Right renal pelvis (tissue), 4 donors: ENCODE data around the gene UBE2E1. TPM values are rescaled to one million over a fixed set of nuclear protein-coding genes. Genes with fewer than 3 reads are reported as not detected.
"Not testable (repeated sequence)": the region's sequence is repeated elsewhere in the genome, so short reads cannot be mapped to it uniquely, and the experiment has no call there.

ENCODE experiments used
- DNase-seq, 4 donors: peaks; one replicate each; pipeline ENCODE4 v3.0.0-alpha.2; 2013; ENCODE audit warnings: low read depth in 4 of 4, low spot score in 3 of 4, missing footprints in 1 of 4
- polyA plus RNA-seq, 4 donors: library from polyadenylated mRNA; unstranded; fragments of 120-200 nt; gene quantifications; one replicate each; pipeline ENCODE4 v1.2.1, GENCODE V29; 2013; ENCODE audit not compliant: insufficient read length in 4 of 4

The UBE2E1 gene
- polyA plus RNA-seq, 4 donors = 144 to 181 (median 164) TPM

DNA sequence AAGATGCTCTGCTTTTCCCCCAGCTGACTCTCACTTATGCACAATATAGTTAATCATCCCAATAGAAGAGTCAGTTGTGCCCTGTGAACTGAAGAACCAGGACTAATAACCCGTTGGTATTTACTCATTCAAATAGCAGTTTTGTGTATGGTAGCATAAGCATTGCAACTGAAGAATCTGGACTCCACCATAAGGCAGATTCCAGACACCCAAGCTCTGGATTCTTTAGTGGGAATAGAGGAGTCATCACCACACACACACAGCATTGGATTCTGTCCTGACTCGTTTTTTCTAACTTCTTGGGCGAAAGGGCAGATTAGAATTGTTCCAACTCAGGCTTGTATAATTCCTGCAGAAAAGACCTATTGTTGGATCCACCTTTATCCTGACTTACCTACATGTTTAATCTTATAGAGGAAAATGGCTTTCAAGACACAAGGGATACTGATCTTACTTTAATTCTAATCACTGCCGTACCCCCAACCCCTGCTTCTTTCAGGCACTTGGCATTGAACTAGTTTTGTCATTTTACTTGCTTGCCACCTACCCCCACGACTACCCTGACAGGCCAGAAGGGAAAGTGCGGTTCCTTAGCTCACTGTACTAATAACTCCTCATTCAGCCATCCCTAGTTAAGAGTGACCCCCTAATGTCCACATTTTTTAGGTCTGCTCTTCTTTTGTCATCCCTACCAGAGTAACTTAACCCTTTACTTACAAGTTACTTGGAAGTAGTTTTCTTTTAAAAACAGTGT, 68.8 kb downstream of the UBE2E1 start:
- DNase-seq = no peak

DNA sequence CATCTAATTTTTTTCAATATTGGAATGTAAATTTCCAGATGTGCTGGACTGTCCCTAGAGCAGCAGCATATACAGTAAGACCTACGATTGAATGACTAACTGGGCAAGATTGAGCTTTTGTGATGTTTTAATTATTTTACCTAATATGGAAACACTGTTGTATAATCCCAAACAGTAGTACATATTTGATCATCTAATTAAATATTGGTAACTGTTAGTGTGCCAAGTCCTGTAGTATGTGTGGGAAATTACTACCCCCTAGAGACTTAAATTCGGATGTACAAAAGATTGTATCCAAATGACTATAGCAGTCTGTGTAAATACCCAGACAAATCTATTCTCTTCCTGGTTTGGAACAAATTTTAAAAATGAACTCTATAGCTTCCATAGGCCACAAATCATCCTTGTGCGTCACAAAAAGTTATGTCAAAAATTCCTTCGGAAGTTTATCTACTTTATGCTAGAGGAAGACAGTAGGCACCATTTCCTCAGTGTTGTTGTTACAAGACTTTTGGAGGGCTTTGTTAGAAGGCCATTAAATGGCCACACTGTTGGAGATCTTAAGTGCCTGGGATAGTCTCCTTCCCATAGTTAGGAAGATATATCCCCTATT, 69.5 kb downstream of the UBE2E1 start:
- DNase-seq = no peak

DNA sequence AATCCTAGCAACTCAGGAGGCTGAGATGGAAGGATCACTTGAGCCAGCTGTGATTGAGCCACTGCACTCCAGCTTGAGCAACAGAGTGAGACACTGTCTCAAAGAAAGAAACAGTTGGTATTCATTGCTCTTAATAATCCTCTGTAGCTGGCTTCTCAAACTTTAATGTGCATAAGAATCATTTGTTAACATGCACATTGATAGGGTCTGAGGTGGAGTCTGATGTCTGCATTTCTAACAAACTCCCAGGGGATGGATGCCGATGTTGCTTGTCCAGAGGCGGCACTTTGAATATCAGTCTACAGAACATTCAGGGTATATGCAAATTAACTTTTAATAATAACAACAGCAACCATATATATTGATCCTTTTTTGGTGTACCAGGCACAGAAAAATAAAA, 71.2 kb downstream of the UBE2E1 start:
- no peak for DNase-seq

DNA sequence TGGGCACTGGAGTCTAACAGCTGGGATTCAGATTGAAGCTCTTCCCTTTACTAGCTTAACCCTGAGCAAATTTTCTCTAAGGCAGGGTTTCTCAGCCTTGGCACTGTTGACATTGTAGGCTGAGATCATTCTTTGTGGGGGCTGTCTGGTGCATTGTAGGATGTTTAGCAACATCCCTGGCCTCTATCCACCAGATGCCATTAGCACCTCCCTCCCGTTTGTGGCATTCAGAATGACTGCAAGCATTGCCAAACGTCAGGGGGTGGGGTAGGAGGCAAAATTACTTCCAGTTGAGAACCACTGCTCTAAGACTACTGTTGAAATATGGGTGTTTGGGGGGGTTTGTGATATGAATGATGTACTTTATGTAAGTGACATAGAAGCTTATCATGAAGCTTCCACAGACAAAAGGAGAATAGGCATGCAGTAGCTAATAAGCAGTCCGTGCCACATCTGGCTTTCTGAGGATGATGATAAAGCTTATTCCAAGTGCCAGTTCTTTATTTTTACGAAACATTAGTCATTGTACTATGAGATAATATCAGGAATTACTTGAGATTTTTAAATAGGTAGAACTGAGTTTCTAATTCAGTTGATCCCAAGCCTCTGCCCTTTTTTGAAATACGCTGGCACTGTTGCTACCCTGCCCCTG, 71.7 kb downstream of the UBE2E1 start:
- no peak for DNase-seq

DNA sequence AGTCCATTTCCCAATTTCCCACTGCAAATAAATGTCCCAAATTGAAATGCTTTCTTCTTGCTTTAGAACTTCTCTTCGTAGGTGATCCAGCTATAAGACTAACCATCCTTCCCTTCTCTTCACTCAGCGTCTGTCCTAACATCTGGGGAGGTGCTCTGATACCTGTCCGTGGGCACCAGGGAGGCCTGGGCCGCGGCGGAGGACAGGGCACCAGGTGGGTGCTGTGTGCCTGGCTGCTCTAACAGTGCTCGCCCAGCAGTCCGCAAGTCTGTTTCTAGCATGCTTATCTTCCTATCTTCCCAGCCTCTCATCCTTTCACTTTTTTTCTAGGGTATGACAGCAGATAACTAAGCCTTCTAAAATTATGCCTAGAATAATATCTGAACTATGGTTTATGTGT, 73.7 kb downstream of the UBE2E1 start:
- no peak for DNase-seq

DNA sequence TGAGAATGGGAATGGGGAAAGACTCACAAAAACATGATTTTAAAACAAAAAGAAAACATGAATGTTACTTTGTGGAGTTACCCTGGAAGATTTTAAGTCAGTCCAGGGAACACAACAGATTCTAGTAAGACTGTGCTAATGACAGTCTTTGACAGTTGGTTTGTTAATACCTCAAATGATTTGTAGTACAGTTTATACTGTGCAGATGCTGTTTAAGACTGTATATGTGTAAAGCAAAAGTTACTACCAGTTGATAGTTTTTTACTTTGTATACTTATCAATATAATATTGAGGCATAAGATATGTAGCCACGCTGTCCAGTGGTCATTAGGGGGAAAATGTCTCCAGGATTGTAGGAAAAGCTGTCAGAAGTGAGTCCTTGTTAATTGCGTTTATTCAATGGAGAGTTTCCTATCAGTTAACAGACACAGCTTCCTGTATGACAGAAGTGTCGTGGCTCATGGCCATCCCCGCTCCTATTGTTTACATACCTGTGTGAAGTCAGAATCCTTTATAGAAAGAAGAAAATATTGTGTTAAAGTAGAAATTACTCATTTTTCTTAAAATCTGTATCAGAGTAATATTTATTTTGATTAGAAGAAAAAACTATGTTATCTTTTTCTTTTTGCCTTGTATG, 75.1 kb downstream of the UBE2E1 start:
- DNase-seq = no peak

DNA sequence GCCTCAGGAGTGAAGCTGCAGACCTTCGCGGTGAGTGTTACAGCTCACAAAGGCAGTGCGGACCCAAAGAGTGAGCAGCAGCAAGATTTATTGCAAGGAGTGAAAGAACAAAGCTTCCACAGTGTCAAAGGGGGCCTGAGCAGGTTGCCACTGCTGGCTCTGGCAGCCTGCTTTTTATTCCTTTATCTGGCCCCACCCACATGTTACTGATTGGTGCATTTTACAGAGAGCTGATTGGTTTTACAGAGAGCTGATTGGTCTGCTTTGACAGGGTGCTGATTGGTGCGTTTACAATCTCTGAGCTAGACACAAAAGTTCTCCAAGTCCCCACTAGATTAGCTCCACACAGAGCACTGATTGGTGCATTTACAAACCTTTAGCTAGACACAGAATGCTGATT, 76.2 kb downstream of the UBE2E1 start:
- not testable (repeated sequence) for DNase-seq

DNA sequence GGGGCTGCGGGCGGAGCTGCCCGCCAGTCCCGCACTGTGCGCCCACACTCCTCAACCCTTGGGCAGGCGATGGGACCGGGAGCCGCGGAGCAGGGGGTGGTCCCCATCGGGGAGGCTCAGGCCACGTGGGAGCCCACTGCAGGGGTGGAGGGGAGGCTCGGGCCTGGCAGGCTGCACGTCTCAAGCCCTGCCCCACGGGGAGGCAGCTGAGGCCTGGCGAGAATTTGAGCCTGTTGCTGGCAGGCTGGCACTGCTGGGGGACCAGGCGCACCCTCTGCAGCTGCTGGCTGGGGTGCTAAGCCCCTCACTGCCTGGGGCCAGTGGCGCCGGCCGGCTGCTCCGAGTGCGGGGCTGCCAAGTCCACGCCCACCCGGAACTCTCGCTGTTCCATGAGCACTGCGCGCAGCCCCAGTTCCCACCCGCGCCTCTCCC, 76.7 kb downstream of the UBE2E1 start:
- DNase-seq = no peak

DNA sequence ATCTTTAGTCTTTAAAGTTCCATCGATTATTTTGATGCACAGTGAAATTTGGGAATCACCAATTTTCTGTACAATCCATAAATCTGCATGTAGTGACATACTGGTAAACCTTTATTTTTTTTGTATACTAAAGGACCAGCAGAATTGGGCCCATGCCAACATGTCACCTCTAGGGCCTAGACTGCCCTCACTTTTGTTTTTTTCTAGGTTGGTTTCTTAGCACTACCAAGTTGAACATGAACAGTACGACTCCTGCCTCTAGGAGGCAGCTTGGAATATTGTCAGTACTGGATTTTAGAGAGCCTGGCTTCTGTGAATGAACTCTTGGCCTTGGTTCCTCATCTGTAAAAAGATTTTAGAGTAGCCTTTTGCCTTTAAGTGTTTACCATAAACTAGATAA, 78.7 kb downstream of the UBE2E1 start:
- DNase-seq = no peak

DNA sequence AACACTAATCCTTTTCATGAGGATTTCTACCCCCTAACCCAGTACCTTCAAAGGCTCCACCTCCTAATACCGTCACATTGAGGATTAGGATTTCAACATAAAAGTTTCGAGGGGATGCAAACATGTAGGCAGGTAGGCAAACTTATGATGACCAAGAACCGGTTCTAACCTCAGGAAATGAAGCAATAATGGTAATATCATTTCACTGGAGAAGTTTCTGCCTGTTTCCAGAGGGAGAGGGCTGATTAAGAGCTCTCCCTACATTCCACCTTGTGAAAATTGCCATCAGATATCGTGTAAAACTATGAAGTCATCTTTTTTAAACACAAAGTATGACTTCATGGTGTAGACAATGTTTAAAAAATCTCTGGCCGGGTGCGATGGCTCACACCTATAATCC, 79.5 kb downstream of the UBE2E1 start:
- DNase-seq = no peak

DNA sequence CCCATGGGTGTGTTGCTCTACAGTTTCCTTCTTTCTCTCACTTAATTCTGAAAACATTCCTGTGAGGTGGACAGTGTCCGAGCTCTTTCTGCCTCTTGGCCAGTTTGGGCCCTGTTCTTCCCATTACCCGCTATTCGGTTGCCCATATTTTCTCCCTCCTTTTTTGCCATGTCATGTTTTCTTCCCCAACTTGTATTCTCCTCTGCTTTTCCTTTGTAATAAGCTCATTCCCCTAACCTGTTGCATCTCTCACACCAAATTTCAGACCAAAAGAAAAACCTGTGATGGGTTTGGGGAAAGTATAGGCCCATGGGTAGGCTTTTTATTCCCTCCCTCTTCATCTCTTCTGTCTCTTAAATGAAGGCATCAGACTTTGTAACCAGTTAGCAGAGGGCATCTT, 80.6 kb downstream of the UBE2E1 start:
- DNase-seq = no peak

DNA sequence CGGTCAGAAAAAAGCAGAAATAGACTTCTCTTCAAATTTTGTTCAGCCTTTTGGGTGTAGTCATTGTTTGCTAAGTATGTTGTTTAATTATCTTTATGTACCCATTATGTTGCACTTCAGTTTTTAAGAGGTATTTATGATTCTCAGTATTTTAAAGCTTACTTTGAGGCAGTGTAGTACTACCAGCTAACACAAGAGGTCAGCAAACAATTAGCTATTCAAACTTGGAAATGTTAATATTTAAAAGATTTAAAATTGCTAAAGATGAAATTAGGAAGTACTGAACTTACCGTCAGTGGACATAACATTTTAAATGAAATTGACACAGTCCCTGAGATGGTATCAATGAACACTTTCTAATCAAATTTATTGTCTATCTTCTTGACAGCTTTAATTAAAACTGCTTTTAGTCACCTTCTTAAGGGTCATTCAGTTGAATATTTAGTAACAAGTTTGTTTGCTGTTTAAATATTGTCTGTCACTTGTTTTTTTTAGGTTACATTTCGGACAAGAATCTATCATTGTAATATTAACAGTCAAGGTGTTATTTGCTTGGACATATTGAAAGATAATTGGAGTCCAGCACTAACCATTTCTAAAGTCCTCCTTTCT, 83.0 kb downstream of the UBE2E1 start:
- DNase-seq = no peak

DNA sequence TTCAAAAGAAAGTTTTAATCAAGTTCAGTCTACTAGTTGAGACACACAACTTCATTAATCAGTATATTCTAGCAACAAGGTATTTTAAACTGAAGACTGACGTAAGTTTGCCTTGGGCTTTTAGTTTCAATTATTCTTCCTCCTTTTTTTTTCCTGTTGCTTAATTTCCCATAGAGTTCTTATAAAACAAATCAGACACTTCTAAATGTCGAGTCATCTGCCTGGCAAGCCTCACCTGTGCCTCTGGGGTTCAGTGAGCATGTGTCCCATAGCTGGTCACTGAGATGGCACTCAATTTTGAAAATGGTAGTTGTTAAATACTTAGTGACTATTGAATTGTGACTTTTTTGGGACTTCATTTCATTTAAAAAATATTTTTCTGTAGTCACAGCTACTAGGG, 83.6 kb downstream of the UBE2E1 start:
- no peak for DNase-seq

DNA sequence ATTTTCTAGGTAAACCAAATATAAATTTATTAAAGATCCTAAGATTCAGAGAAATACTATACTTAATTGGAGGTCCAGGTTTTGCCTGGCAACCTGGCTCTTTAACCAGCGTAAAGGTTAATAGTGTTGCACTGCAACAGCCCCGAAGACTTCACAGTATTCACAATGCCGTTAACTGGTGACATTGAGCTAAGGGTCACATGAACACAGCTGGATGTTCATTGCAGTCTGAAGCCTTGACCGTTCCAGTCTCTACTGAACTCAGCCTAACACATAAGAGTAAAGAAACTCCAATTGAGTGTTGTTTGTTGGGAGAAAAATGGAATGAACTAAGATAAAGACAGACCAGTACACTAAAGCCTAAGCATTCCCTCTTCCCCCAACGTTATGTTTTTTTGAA, 84.2 kb downstream of the UBE2E1 start:
- no peak for DNase-seq

DNA sequence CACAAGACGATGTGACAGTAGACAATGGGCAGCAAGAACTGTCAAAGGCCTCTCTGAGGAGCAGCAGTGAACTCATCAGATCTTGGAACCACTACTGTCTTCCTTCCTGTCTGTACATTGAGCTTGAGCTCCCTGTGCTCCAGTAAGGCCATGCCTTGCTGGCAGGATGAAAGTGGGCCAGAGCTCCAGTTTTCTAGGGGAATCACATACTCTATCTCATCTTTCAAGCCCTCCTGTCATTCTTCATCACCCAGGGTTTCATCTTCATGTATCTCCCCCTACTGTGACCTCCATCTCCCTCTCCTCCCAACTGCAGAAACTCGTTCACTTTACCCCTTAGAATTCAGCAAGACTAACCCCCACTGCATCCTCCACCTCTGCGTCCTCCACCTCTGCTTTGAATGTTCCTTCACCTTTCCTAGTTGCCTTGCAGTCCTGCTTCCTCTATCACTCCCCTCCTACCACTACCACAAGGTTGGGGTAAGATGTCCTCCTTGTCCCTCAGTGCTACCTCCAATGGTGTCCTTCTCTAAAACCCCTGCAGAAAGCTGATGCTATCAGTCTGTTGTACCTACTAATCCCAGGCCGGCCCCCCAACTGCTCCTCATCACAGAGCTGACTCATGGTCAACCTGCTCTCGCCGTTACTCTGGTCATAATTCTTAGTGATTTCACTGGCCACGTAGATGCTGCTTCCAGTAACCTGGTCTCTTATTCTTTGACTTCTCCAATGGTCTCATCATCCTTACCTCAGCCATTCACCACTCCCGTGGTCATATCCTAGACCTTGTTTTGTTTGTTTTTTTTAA, 88.7 kb downstream of the UBE2E1 start:
- DNase-seq = no peak

DNA sequence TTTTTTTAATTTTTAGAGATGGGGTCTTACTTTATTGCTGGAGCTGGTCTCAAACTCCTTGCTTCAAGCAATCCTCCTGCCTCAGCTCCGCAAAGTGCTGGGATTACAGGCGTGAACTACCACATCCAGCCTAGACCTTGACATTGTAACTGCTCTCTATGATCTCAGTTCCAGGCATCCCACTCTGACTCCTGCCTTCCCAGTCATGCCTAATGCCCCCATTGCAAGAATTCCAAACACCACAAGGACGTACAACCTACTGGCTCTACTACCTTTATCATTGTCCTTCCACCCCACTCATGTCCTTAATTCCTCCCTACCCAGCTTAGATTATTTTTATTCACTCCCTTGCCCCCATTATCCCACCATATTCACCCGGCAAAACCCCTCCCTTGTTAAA, 89.4 kb downstream of the UBE2E1 start:
- DNase-seq = no peak

DNA sequence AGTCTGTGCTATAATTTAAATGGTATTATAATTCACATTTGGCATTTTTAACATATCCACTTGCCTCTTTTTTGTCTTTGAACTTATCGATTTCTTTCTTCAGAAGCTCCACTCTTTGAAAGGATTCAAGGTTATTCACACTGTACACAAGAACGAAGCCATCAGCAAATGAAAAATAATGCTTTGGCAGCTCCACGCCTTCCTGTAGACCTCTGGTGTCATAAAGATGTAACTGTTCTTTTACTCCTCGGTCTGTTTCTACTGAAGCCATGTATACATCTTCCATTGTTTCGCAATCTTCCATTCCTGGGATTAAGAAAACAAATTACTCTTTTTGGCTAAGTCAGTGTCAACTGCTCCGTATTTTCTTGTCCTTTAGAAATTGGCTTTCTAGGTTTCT, 95.0 kb downstream of the UBE2E1 start:
- no peak for DNase-seq

DNA sequence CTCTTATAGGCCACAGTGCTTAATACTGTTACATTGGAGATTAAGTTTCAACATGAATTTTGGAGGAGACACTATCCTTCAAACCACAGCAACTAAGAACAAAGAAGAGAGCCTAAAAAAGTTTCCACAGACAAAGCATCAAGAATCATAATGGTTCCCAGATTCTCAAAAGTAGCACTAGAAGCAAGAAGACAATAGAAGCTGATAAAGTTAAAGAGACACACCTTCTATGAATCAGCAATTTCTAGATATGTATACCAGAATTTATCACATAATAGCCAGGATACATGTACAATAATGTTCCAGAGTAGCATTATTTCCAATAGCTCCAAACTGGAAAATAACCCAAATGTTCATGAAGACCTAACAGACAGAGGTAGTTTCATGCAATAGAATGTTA, 98.8 kb downstream of the UBE2E1 start:
- DNase-seq = no peak

DNA sequence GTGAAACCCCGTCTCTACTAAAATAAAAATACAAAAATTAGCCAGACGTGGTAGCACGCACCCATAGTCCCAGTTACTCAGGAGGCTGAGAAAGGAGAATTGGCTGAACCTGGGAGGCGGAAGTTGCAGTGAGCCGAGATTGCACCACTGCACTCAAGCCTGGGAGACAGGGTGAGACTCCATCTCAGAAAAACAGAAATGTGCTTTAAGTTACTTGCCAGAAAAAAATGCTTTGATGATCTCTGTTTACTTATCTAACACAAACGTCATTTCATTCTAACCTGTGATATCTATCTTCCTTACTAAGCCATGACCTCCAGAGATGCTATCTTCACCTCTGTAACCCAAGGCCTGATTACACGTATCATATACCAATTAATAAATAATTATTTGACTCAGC, 103.6 kb downstream of the UBE2E1 start:
- DNase-seq = no peak

DNA sequence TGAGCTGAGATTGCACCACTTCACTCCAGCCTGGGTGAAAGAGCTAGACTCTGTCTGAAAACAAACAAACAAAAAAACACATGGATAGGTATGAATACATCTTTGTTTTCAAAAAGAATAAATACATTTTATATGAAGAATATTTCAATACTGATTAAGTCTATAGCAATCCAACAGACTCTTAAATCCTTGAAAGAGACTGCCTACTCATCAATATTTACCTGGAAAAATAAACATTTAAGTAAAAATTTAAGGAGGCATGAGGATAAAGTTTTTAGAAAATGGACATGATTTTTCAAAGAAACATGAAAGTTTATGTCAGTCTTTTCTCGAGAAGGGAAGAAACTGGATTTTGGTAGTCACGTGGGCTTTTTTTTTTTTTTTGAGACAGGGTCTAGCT, 105.6 kb downstream of the UBE2E1 start:
- DNase-seq = no peak
